Activated CD8-positive, alpha-beta memory T cell treated with anti-CD3 and anti-CD28 coated beads, Interleukin-2, amount 50 U/mL, for 24 hours (primary cell): ENCODE results near the gene DXO.
"Not testable (repeated sequence)": the region's sequence is repeated elsewhere in the genome, so short reads cannot be mapped to it uniquely, and the experiment has no call there.

Source experiments
- DNase-seq: peaks from one replicate; pipeline ENCODE4 v3.0.0-alpha.2; 2020; ENCODE audit errors: extremely low read depth

Gene DXO

GRCh38 chr6:31958741-31959739 is 12.9 kb downstream of the DXO start, which contains the start of the genes NELFE and SKIC2:
Gene NELFE, minus strand, starts transcription at chr6:31958971. Its CDS starts 525 bp downstream, at chr6:31958446.
Gene SKIC2, plus strand, starts transcription at chr6:31959175. Its CDS starts 18 bp downstream, at chr6:31959193.
- peak; percentile 97 for DNase-seq

- DNase-seq: no peak
Observed at GRCh38 chr6:31958412-31958740, 13.6 kb downstream of the DXO start.

- no peak for DNase-seq
Observed at GRCh38 chr6:31956796-31957195, 15.1 kb downstream of the DXO start.

GRCh38 chr6:31954511-31954910 is 17.4 kb downstream of the DXO start:
- DNase-seq: no peak

GRCh38 chr6:31952890-31953289 is 19.0 kb downstream of the DXO start:
- no peak for DNase-seq

- DNase-seq: no peak
Observed at GRCh38 chr6:31952140-31952805, 19.7 kb downstream of the DXO start.

- DNase-seq: no peak
Observed at GRCh38 chr6:31949926-31950548, 21.9 kb downstream of the DXO start.

- no peak for DNase-seq
Observed at GRCh38 chr6:31948753-31949413, 23.1 kb downstream of the DXO start.

GRCh38 chr6:31948306-31948705 is 23.6 kb downstream of the DXO start:
- no peak for DNase-seq

- DNase-seq: no peak
Observed at GRCh38 chr6:31947864-31948263, 24.1 kb downstream of the DXO start.

- DNase-seq: no peak
Observed at GRCh38 chr6:31947070-31947675, 24.8 kb downstream of the DXO start.

GRCh38 chr6:31946370-31946885 is 25.5 kb downstream of the DXO start:
- no peak for DNase-seq

- no peak for DNase-seq
Observed at GRCh38 chr6:31945507-31946369, 26.2 kb downstream of the DXO start, which contains the start of gene CFB. Gene CFB, plus strand, starts transcription at chr6:31946095. Its CDS starts 127 bp downstream, at chr6:31946222.

GRCh38 chr6:31945154-31945506 is 26.8 kb downstream of the DXO start:
- no peak for DNase-seq

- DNase-seq: no peak
Observed at GRCh38 chr6:31943742-31944141, 28.2 kb downstream of the DXO start.

- no peak for DNase-seq
Observed at GRCh38 chr6:31940256-31940664, 31.7 kb downstream of the DXO start.

- DNase-seq: no peak
Observed at GRCh38 chr6:31935823-31936222, 36.1 kb downstream of the DXO start.

GRCh38 chr6:31935021-31935420 is 36.9 kb downstream of the DXO start:
- no peak for DNase-seq

GRCh38 chr6:31933537-31933936 is 38.4 kb downstream of the DXO start:
- DNase-seq: no peak

- DNase-seq: not testable (repeated sequence)
Observed at GRCh38 chr6:31932137-31932536, 39.8 kb downstream of the DXO start.
